ENCODE results near the gene ZNF791.
"Not testable (repeated sequence)": the region's sequence is repeated elsewhere in the genome, so short reads cannot be mapped to it uniquely, and the experiment has no call there.

Gene ZNF791

GRCh38 chr19:12610540-12611360, at the start of gene ZNF791, which contains the start of gene ZNF490:
Gene ZNF791, plus strand, starts transcription at chr19:12610920. Its CDS starts 160 bp downstream, at chr19:12611080.
Gene ZNF490, minus strand, starts transcription at chr19:12610813. Its CDS starts 133 bp downstream, at chr19:12610680.
- peak; percentile 98 to 99 (median 98) for DNase-seq

- DNase-seq: peak; percentile 81 to 90 (median 90)
These were observed 46.6 kb upstream of the ZNF791 start for GRCh38 chr19:12564016-12564664.

GRCh38 chr19:12566380-12566779, 44.3 kb upstream of the ZNF791 start:
- DNase-seq: not testable (repeated sequence)

GRCh38 chr19:12567951-12568350, 42.8 kb upstream of the ZNF791 start:
- no peak for DNase-seq

GRCh38 chr19:12574036-12574435, 36.7 kb upstream of the ZNF791 start:
- DNase-seq: no peak

GRCh38 chr19:12578641-12579040, 32.1 kb upstream of the ZNF791 start:
- DNase-seq: no peak

GRCh38 chr19:12580180-12580694, 30.5 kb upstream of the ZNF791 start:
- no peak for DNase-seq

GRCh38 chr19:12581100-12581499, 29.6 kb upstream of the ZNF791 start:
- no peak for DNase-seq

- no peak for DNase-seq
These were observed 14.2 kb upstream of the ZNF791 start for GRCh38 chr19:12596485-12596884.

- no peak for DNase-seq
These were observed 13.7 kb upstream of the ZNF791 start for GRCh38 chr19:12596927-12597548.

GRCh38 chr19:12597594-12597993, 13.1 kb upstream of the ZNF791 start:
- no peak for DNase-seq

GRCh38 chr19:12603714-12604113, 7.0 kb upstream of the ZNF791 start:
- no peak for DNase-seq

GRCh38 chr19:12606796-12607195, 3.9 kb upstream of the ZNF791 start:
- DNase-seq: no peak

- DNase-seq: peak in 2 of 3 donors; percentile 21 to 24
These were observed 3.1 kb upstream of the ZNF791 start for GRCh38 chr19:12607631-12608030.

- DNase-seq: peak; percentile 27 to 46 (median 30)
These were observed 610 bp downstream of the ZNF791 start for GRCh38 chr19:12611361-12611699.

- no peak for DNase-seq
These were observed 6.9 kb downstream of the ZNF791 start for GRCh38 chr19:12617646-12618045.

GRCh38 chr19:12621253-12622024, 10.7 kb downstream of the ZNF791 start:
- not testable (repeated sequence) for DNase-seq

GRCh38 chr19:12623361-12624031, 12.8 kb downstream of the ZNF791 start:
- DNase-seq: no peak

- DNase-seq: no peak
These were observed 16.2 kb downstream of the ZNF791 start for GRCh38 chr19:12626958-12627357.

GRCh38 chr19:12628040-12629022, 17.6 kb downstream of the ZNF791 start:
- no peak for DNase-seq

GRCh38 chr19:12629215-12629614, 18.5 kb downstream of the ZNF791 start:
- no peak for DNase-seq

Data from suppressor macrophage treated with lipopolysaccharide for 1 hour (primary cell).